ENCODE measurements around the gene OSMR.

- TF ChIP-seq POLR2A (IDR thresholded peaks at IDR 0.05; ENCODE audit: low read length): no peak
- TF ChIP-seq GATA1 (IDR thresholded peaks at IDR 0.05; ENCODE audit: low read depth, low read length): no peak
Observed at GRCh38 chr5:38922199-38922598, 76.4 kb downstream of the OSMR start.

Data from erythroblast (primary cell).